ENCODE results near the gene UNC79.

DNA sequence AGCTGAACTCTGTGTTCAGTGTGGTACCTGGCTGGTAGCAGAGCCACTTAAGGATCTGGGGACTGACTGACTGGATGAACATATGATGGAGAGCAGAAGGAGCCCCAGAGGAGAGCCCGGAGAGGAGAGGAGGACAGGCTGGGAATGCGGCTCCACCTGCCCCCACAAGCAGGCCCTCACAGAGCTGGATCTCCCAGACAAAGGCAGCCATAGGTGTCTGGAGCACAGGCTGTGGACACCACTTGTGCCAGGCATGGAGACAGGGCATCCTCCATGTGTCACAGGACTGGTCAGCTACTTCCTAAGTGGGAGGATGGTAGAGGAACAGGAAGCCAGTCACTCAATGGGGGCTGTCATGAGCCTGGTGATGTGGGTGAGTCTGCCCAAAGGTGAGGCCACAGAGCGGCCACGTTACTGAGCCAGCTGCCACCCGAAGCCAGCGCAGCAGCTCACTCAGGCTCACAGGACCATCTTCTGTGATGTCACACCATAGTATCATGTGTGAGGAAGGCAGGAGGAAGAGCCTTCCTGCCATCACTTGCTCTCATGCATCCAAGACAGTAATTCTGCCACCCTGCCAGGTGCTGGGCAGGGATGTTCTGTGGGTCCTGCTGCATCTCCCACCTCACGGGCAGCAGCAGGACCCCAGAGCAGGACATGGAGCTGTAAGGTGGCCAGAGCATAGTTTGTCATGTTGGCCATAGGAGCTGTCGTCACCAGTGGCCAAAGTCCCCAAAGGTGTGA lies 285.4 kb downstream of the UNC79 start:
- TF ChIP-seq, protein P1, sequence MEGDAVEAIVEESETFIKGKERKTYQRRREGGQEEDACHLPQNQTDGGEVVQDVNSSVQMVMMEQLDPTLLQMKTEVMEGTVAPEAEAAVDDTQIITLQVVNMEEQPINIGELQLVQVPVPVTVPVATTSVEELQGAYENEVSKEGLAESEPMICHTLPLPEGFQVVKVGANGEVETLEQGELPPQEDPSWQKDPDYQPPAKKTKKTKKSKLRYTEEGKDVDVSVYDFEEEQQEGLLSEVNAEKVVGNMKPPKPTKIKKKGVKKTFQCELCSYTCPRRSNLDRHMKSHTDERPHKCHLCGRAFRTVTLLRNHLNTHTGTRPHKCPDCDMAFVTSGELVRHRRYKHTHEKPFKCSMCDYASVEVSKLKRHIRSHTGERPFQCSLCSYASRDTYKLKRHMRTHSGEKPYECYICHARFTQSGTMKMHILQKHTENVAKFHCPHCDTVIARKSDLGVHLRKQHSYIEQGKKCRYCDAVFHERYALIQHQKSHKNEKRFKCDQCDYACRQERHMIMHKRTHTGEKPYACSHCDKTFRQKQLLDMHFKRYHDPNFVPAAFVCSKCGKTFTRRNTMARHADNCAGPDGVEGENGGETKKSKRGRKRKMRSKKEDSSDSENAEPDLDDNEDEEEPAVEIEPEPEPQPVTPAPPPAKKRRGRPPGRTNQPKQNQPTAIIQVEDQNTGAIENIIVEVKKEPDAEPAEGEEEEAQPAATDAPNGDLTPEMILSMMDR (IDR thresholded peaks at IDR 0.05; ENCODE audit: insufficient read depth, low read length, poor library complexity, severe bottlenecking) = no peak
- no peak for TF ChIP-seq EZH2phosphoT487 (conservative IDR thresholded peaks at IDR 0.05; ENCODE audit: low read length)
